Panc1 (cell line): ENCODE data around the gene GRIA4.

Source experiments
- POLR2AphosphoS5 ChIP-seq: IDR thresholded peaks from 2 replicates; pipeline ENCODE4 v1.6.1; 2012; ENCODE audit warnings: mild to moderate bottlenecking, low read depth, low read length, moderate library complexity
- SIN3A ChIP-seq: IDR thresholded peaks from 2 replicates; pipeline ENCODE4 v1.6.1; 2012; ENCODE audit warnings: low read depth, mild to moderate bottlenecking, low read length, moderate library complexity, borderline replicate concordance; ENCODE audit not compliant: insufficient read depth
- TCF7L2 ChIP-seq: IDR thresholded peaks from 2 replicates; pipeline ENCODE4 v1.6.1; 2011; ENCODE audit warnings: mild to moderate bottlenecking, low read depth, low read length, inconsistent platforms
- TF ChIP-seq, protein P1 (sequence below): fragments of 450-650 bp; IDR thresholded peaks from 2 replicates; pipeline ENCODE4 v1.5.1; 2017; ENCODE audit warnings: mild to moderate bottlenecking
- TF ChIP-seq, protein P2 (sequence below), 2 experiments: IDR thresholded peaks; 2 replicates each; pipeline ENCODE4 v1.6.1; 2011 to 2012; ENCODE audit warnings: low read depth in 2 of 2, control low read depth in 1 of 2, low read length in 1 of 2, mild to moderate bottlenecking in 1 of 2, moderate library complexity in 1 of 2; ENCODE audit not compliant: insufficient read depth in 1 of 2

DNA sequence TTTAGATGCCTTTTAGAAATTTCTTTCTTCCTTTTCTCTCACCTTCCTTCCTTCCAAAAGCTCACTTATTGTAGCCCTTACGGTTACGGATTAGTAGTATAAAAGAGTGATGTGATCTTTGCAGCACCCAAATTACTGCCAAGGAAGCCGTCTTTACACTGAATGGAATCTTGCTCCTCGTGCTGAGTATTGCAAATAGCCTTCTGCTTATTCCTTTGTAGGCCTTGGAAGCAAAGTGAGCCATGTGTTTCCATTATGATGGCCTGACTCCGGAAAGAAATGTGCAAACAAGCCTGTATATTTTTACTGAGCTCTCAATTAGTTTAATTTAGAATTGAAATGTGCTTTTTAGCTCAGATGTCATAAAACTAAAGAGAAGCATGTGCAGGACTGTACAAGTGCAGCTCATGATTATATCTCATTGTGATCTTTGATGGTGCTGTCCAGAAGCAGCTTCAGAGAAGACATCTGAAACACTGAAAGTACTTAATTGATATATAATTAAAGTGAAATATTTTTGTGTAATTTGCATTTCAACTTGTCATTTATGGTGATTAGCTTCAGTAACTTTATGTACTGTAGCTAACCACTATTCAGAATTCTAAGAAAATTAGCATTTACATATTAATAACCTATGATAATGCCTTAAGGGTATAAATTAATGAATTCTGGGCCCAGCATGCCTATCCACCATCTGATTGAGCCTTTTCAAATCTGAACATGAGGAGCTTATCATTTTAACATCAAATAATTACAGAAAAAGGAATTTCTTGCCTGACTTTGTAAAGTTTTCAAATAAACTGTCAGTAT, 129.3 kb downstream of the GRIA4 start:
- TF ChIP-seq, protein P1, sequence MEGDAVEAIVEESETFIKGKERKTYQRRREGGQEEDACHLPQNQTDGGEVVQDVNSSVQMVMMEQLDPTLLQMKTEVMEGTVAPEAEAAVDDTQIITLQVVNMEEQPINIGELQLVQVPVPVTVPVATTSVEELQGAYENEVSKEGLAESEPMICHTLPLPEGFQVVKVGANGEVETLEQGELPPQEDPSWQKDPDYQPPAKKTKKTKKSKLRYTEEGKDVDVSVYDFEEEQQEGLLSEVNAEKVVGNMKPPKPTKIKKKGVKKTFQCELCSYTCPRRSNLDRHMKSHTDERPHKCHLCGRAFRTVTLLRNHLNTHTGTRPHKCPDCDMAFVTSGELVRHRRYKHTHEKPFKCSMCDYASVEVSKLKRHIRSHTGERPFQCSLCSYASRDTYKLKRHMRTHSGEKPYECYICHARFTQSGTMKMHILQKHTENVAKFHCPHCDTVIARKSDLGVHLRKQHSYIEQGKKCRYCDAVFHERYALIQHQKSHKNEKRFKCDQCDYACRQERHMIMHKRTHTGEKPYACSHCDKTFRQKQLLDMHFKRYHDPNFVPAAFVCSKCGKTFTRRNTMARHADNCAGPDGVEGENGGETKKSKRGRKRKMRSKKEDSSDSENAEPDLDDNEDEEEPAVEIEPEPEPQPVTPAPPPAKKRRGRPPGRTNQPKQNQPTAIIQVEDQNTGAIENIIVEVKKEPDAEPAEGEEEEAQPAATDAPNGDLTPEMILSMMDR, result no peak
- TF ChIP-seq POLR2AphosphoS5 (no peak), SIN3A (no peak), TCF7L2 (no peak)
- TF ChIP-seq, protein P2, sequence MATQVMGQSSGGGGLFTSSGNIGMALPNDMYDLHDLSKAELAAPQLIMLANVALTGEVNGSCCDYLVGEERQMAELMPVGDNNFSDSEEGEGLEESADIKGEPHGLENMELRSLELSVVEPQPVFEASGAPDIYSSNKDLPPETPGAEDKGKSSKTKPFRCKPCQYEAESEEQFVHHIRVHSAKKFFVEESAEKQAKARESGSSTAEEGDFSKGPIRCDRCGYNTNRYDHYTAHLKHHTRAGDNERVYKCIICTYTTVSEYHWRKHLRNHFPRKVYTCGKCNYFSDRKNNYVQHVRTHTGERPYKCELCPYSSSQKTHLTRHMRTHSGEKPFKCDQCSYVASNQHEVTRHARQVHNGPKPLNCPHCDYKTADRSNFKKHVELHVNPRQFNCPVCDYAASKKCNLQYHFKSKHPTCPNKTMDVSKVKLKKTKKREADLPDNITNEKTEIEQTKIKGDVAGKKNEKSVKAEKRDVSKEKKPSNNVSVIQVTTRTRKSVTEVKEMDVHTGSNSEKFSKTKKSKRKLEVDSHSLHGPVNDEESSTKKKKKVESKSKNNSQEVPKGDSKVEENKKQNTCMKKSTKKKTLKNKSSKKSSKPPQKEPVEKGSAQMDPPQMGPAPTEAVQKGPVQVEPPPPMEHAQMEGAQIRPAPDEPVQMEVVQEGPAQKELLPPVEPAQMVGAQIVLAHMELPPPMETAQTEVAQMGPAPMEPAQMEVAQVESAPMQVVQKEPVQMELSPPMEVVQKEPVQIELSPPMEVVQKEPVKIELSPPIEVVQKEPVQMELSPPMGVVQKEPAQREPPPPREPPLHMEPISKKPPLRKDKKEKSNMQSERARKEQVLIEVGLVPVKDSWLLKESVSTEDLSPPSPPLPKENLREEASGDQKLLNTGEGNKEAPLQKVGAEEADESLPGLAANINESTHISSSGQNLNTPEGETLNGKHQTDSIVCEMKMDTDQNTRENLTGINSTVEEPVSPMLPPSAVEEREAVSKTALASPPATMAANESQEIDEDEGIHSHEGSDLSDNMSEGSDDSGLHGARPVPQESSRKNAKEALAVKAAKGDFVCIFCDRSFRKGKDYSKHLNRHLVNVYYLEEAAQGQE (IDR thresholded peaks at IDR 0.05; ENCODE audit: insufficient read depth in 1 of 2, low read depth in 2 of 2, low read length in 1 of 2), result no peak
